HEK293 (cell line): ENCODE data around the gene PACSIN2.

Experiments used
- GFI1B ChIP-seq: fragments of 450-650 bp; formaldehyde crosslinking; IDR thresholded peaks from 2 replicates; pipeline ENCODE4 v1.5.1; 2016; ENCODE audit warnings: missing biosample characterization, missing genetic modification characterization
- GLIS1 ChIP-seq: fragments of 450-650 bp; formaldehyde crosslinking; IDR thresholded peaks from 2 replicates; pipeline ENCODE4 v1.5.1; 2016; ENCODE audit warnings: missing biosample characterization, missing genetic modification characterization
- MZF1 ChIP-seq: fragments of 450-650 bp; formaldehyde crosslinking; IDR thresholded peaks from 2 replicates; pipeline ENCODE4 v1.5.1; 2017; ENCODE audit warnings: missing biosample characterization, missing genetic modification characterization, borderline replicate concordance
- YY1 ChIP-seq: fragments of 450-650 bp; formaldehyde crosslinking; IDR thresholded peaks from 2 replicates; pipeline ENCODE4 v1.5.1; 2018; ENCODE audit warnings: missing biosample characterization, missing genetic modification characterization
- YY2 ChIP-seq: fragments of 450-650 bp; formaldehyde crosslinking; IDR thresholded peaks from 2 replicates; pipeline ENCODE4 v1.5.1; 2016; ENCODE audit warnings: missing biosample characterization, missing genetic modification characterization
- ZFP3 ChIP-seq: fragments of 450-650 bp; formaldehyde crosslinking; IDR thresholded peaks from 2 replicates; pipeline ENCODE4 v1.5.1; 2016; ENCODE audit warnings: low read depth, missing biosample characterization, missing genetic modification characterization
- ZNF140 ChIP-seq: fragments of 450-650 bp; formaldehyde crosslinking; IDR thresholded peaks from 2 replicates; pipeline ENCODE4 v1.5.1; 2016; ENCODE audit warnings: missing biosample characterization, missing genetic modification characterization
- ZNF169 ChIP-seq: fragments of 450-650 bp; formaldehyde crosslinking; IDR thresholded peaks from 2 replicates; pipeline ENCODE4 v1.5.1; 2016; ENCODE audit warnings: missing biosample characterization, missing genetic modification characterization
- ZNF2 ChIP-seq: fragments of 450-650 bp; formaldehyde crosslinking; IDR thresholded peaks from 2 replicates; pipeline ENCODE4 v1.5.1; 2016; ENCODE audit warnings: missing biosample characterization, missing genetic modification characterization
- ZNF302 ChIP-seq: fragments of 450-650 bp; formaldehyde crosslinking; IDR thresholded peaks from 2 replicates; pipeline ENCODE4 v1.5.1; 2016; ENCODE audit warnings: missing biosample characterization, missing genetic modification characterization, low read depth
- ZNF433 ChIP-seq: fragments of 450-650 bp; formaldehyde crosslinking; IDR thresholded peaks from 2 replicates; pipeline ENCODE4 v1.5.1; 2016; ENCODE audit warnings: missing biosample characterization, missing genetic modification characterization, low read depth
- ZNF514 ChIP-seq: fragments of 450-650 bp; formaldehyde crosslinking; IDR thresholded peaks from 2 replicates; pipeline ENCODE4 v1.5.1; 2016; ENCODE audit warnings: missing biosample characterization, missing genetic modification characterization
- ZNF555 ChIP-seq: fragments of 450-650 bp; formaldehyde crosslinking; conservative IDR thresholded peaks from 2 replicates; pipeline ENCODE4 v1.5.1; 2017; ENCODE audit warnings: missing biosample characterization, mild to moderate bottlenecking, missing genetic modification characterization, inconsistent platforms
- ZNF596 ChIP-seq: fragments of 450-650 bp; IDR thresholded peaks from 2 replicates; pipeline ENCODE4 v1.5.0; 2018; ENCODE audit warnings: missing biosample characterization, mild to moderate bottlenecking, missing genetic modification characterization, moderate library complexity
- ZNF610 ChIP-seq: fragments of 450-650 bp; formaldehyde crosslinking; IDR thresholded peaks from 2 replicates; pipeline ENCODE4 v1.5.1; 2016; ENCODE audit warnings: missing biosample characterization, missing genetic modification characterization, borderline replicate concordance
- ZNF629 ChIP-seq: fragments of 450-650 bp; formaldehyde crosslinking; IDR thresholded peaks from 2 replicates; pipeline ENCODE4 v1.5.1; 2017; ENCODE audit warnings: missing biosample characterization, missing genetic modification characterization
- ZNF654 ChIP-seq: fragments of 450-650 bp; formaldehyde crosslinking; IDR thresholded peaks from 2 replicates; pipeline ENCODE4 v1.5.1; 2016; ENCODE audit warnings: low read depth, missing biosample characterization, missing genetic modification characterization
- ZNF664 ChIP-seq: fragments of 450-650 bp; formaldehyde crosslinking; IDR thresholded peaks from 2 replicates; pipeline ENCODE4 v1.5.1; 2016; ENCODE audit warnings: missing biosample characterization, missing genetic modification characterization
- ZNF701 ChIP-seq: fragments of 450-650 bp; formaldehyde crosslinking; IDR thresholded peaks from 2 replicates; pipeline ENCODE4 v1.5.1; 2016; ENCODE audit warnings: missing biosample characterization, missing genetic modification characterization
- ZNF768 ChIP-seq: fragments of 450-650 bp; formaldehyde crosslinking; IDR thresholded peaks from 2 replicates; pipeline ENCODE4 v1.5.1; 2018; ENCODE audit warnings: missing biosample characterization, mild to moderate bottlenecking, missing genetic modification characterization
- ZNF785 ChIP-seq: fragments of 450-650 bp; formaldehyde crosslinking; IDR thresholded peaks from 2 replicates; pipeline ENCODE4 v1.5.1; 2016; ENCODE audit warnings: missing biosample characterization, missing genetic modification characterization
- ZNF791 ChIP-seq: fragments of 450-650 bp; formaldehyde crosslinking; IDR thresholded peaks from 2 replicates; pipeline ENCODE4 v1.5.1; 2016; ENCODE audit warnings: missing biosample characterization, missing genetic modification characterization
- ZNF843 ChIP-seq: fragments of 450-650 bp; formaldehyde crosslinking; IDR thresholded peaks from 2 replicates; pipeline ENCODE4 v1.5.1; 2016; ENCODE audit warnings: missing biosample characterization, missing genetic modification characterization
- ZXDB ChIP-seq: fragments of 450-650 bp; formaldehyde crosslinking; IDR thresholded peaks from 2 replicates; pipeline ENCODE4 v1.5.1; 2016; ENCODE audit warnings: missing biosample characterization, missing genetic modification characterization
- TF ChIP-seq, protein P1 (sequence below): fragments of 450-650 bp; formaldehyde crosslinking; IDR thresholded peaks from 2 replicates; pipeline ENCODE4 v1.5.1; 2016; ENCODE audit warnings: missing biosample characterization, missing genetic modification characterization
- TF ChIP-seq, protein P2 (sequence below): fragments of 450-650 bp; formaldehyde crosslinking; IDR thresholded peaks from 2 replicates; pipeline ENCODE4 v1.5.1; 2016; ENCODE audit warnings: missing biosample characterization, missing genetic modification characterization, borderline replicate concordance
- TF ChIP-seq, protein P3 (sequence below): fragments of 450-650 bp; formaldehyde crosslinking; IDR thresholded peaks from 2 replicates; pipeline ENCODE4 v1.5.1; 2016; ENCODE audit warnings: missing biosample characterization, missing genetic modification characterization
- TF ChIP-seq, protein P4 (sequence below): fragments of 450-650 bp; formaldehyde crosslinking; conservative IDR thresholded peaks from 2 replicates; pipeline ENCODE4 v1.5.1; 2016; ENCODE audit warnings: low read depth, missing biosample characterization, missing genetic modification characterization
- TF ChIP-seq, protein P5 (sequence below): fragments of 450-650 bp; formaldehyde crosslinking; IDR thresholded peaks from 2 replicates; pipeline ENCODE4 v1.5.1; 2016; ENCODE audit warnings: missing biosample characterization, missing genetic modification characterization, low read depth

The PACSIN2 gene

DNA sequence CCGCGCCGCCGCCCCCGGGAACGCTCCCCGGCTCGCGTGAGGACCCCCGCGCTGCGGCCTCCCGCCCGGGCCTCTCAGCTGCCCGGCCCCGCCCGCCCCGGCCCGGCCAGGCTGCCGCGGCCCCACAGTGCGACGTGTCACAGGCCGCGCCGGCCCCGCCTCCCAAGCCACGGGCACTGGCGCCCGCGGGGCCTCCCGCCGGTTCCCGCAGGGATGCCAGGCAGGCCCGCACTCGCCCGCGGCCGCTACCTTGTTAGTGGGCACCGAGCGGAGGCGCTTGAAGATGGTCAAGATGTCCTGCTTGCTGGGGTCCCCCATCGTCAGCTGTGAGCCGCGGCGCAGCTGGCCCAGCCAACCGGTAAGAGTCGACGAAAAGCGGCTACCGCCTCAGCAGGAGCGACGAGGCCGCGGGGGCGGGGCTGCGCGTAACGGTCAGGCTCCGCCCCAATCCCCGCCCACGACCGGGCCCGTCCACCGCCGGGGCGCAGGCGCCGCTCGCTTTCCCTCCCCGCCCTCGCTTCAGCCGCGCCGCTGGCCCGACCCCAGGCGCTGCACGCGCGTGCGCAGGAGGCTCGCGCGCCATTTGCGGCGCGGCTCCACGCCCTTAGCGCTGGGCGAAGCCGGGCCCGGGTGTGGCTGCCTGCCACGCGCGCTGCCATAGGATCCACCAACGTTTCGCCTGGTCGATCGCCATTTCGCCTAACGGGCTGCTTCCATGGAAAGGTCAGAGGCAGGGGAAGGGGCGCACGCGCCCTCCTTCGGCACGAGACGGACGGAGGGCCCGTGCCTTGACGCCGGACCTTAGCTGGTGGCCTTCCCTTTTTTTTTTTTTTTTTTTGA, 157.9 kb downstream of the PACSIN2 start, which contains the start of gene ARFGAP3 (continued):
- TF ChIP-seq ZNF629 (tag by site-specific recombination) (peak; percentile 14; the same call in 1 of the 2 replicates), ZNF433 (tag by site-specific recombination) (no peak), ZNF514 (tag by site-specific recombination) (no peak), ZNF2 (no peak), ZNF654 (no peak), ZNF596 (tag by site-specific recombination) (0 out of 2 replicates have a peak, but pooled peaks have one; percentile 7), GFI1B (tag by site-specific recombination) (no peak), ZNF555 (tag by site-specific recombination) (no peak), YY1 (peak; percentile 80), ZNF785 (tag by site-specific recombination) (peak; percentile 54; the same call in 1 of the 2 replicates), ZXDB (tag by site-specific recombination) (peak; percentile 100), ZNF701 (tag by site-specific recombination) (no peak), ZNF664 (no peak), ZNF768 (tag by site-specific recombination) (no peak), ZNF610 (tag by site-specific recombination) (peak; percentile 30; the same call in 1 of the 2 replicates), ZNF169 (no peak), YY2 (peak; percentile 77), ZNF791 (tag by site-specific recombination) (no peak), ZNF302 (tag by site-specific recombination) (no peak), ZFP3 (no peak), MZF1 (tag by site-specific recombination) (no peak), ZNF140 (no peak), ZNF843 (tag by site-specific recombination) (no peak), GLIS1 (tag by site-specific recombination) (peak; percentile 57)
- TF ChIP-seq, protein P1, sequence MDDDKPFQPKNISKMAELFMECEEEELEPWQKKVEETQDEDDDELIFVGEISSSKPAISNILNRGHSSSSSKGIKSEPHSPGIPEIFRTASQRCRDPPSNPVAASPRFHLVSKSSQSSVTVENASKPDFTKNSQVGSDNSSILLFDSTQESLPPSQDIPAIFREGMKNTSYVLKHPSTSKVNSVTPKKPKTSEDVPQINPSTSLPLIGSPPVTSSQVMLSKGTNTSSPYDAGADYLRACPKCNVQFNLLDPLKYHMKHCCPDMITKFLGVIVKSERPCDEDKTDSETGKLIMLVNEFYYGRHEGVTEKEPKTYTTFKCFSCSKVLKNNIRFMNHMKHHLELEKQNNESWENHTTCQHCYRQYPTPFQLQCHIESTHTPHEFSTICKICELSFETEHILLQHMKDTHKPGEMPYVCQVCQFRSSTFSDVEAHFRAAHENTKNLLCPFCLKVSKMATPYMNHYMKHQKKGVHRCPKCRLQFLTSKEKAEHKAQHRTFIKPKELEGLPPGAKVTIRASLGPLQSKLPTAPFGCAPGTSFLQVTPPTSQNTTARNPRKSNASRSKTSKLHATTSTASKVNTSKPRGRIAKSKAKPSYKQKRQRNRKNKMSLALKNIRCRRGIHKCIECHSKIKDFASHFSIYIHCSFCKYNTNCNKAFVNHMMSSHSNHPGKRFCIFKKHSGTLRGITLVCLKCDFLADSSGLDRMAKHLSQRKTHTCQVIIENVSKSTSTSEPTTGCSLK (tag by site-specific recombination): 0 out of 2 replicates have a peak, but pooled peaks have one; percentile 76
- TF ChIP-seq, protein P2, sequence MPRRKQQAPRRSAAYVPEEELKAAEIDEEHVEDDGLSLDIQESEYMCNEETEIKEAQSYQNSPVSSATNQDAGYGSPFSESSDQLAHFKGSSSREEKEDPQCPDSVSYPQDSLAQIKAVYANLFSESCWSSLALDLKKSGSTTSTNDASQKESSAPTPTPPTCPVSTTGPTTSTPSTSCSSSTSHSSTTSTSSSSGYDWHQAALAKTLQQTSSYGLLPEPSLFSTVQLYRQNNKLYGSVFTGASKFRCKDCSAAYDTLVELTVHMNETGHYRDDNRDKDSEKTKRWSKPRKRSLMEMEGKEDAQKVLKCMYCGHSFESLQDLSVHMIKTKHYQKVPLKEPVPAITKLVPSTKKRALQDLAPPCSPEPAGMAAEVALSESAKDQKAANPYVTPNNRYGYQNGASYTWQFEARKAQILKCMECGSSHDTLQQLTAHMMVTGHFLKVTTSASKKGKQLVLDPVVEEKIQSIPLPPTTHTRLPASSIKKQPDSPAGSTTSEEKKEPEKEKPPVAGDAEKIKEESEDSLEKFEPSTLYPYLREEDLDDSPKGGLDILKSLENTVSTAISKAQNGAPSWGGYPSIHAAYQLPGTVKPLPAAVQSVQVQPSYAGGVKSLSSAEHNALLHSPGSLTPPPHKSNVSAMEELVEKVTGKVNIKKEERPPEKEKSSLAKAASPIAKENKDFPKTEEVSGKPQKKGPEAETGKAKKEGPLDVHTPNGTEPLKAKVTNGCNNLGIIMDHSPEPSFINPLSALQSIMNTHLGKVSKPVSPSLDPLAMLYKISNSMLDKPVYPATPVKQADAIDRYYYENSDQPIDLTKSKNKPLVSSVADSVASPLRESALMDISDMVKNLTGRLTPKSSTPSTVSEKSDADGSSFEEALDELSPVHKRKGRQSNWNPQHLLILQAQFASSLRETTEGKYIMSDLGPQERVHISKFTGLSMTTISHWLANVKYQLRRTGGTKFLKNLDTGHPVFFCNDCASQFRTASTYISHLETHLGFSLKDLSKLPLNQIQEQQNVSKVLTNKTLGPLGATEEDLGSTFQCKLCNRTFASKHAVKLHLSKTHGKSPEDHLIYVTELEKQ (tag by site-specific recombination): no peak
- TF ChIP-seq, protein P3, sequence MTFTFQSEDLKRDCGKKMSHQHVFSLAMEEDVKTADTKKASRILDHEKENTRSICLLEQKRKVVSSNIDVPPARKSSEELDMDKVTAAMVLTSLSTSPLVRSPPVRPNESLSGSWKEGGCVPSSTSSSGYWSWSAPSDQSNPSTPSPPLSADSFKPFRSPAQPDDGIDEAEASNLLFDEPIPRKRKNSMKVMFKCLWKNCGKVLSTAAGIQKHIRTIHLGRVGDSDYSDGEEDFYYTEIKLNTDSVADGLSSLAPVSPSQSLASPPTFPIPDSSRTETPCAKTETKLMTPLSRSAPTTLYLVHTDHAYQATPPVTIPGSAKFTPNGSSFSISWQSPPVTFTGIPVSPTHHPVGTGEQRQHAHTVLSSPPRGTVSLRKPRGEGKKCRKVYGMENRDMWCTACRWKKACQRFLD (tag by site-specific recombination): 0 out of 2 replicates have a peak, but pooled peaks have one; percentile 35
- TF ChIP-seq, protein P4, sequence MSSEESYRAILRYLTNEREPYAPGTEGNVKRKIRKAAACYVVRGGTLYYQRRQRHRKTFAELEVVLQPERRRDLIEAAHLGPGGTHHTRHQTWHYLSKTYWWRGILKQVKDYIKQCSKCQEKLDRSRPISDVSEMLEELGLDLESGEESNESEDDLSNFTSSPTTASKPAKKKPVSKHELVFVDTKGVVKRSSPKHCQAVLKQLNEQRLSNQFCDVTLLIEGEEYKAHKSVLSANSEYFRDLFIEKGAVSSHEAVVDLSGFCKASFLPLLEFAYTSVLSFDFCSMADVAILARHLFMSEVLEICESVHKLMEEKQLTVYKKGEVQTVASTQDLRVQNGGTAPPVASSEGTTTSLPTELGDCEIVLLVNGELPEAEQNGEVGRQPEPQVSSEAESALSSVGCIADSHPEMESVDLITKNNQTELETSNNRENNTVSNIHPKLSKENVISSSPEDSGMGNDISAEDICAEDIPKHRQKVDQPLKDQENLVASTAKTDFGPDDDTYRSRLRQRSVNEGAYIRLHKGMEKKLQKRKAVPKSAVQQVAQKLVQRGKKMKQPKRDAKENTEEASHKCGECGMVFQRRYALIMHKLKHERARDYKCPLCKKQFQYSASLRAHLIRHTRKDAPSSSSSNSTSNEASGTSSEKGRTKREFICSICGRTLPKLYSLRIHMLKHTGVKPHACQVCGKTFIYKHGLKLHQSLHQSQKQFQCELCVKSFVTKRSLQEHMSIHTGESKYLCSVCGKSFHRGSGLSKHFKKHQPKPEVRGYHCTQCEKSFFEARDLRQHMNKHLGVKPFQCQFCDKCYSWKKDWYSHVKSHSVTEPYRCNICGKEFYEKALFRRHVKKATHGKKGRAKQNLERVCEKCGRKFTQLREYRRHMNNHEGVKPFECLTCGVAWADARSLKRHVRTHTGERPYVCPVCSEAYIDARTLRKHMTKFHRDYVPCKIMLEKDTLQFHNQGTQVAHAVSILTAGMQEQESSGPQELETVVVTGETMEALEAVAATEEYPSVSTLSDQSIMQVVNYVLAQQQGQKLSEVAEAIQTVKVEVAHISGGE (tag by site-specific recombination): no peak
- TF ChIP-seq, protein P5, sequence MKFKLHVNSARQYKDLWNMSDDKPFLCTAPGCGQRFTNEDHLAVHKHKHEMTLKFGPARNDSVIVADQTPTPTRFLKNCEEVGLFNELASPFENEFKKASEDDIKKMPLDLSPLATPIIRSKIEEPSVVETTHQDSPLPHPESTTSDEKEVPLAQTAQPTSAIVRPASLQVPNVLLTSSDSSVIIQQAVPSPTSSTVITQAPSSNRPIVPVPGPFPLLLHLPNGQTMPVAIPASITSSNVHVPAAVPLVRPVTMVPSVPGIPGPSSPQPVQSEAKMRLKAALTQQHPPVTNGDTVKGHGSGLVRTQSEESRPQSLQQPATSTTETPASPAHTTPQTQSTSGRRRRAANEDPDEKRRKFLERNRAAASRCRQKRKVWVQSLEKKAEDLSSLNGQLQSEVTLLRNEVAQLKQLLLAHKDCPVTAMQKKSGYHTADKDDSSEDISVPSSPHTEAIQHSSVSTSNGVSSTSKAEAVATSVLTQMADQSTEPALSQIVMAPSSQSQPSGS (tag by site-specific recombination): no peak
